Thymus (tissue), 11 donors: ENCODE measurements around the gene HMGN1. TPM values are rescaled to one million over a fixed set of nuclear protein-coding genes. Genes with fewer than 3 reads are reported as not detected.

Experiments
- DNase-seq, 9 donors: peaks; one replicate each; pipeline ENCODE4 v3.0.0-alpha.2; 2013; ENCODE audit warnings: low spot score in 9 of 9, low read depth in 6 of 9, missing footprints in 1 of 9
- H3K27ac ChIP-seq, 2 donors: one replicate each; pipeline ENCODE4 v1.5.1; 2013; ENCODE audit warnings: control low read depth in 1 of 2, low read depth in 1 of 2, low read length in 1 of 2, mild to moderate bottlenecking in 1 of 2, moderate library complexity in 1 of 2
- H3K27me3 ChIP-seq, 2 donors: one replicate each; pipeline ENCODE4 v1.5.1; 2013; ENCODE audit warnings: low read length in 1 of 2; ENCODE audit not compliant: control insufficient read depth in 2 of 2, insufficient read depth in 1 of 2
- H3K36me3 ChIP-seq, 2 donors: one replicate each; pipeline ENCODE4 v1.5.1; 2013; ENCODE audit warnings: low read length in 1 of 2, mild to moderate bottlenecking in 1 of 2, moderate library complexity in 1 of 2; ENCODE audit not compliant: control insufficient read depth in 2 of 2, insufficient read depth in 2 of 2
- H3K4me1 ChIP-seq, 2 donors: one replicate each; pipeline ENCODE4 v1.5.1; 2013; ENCODE audit warnings: low read length in 2 of 2; ENCODE audit not compliant: control insufficient read depth in 2 of 2, insufficient read depth in 2 of 2
- H3K4me3 ChIP-seq, 2 donors: one replicate each; pipeline ENCODE4 v1.5.1; 2013; ENCODE audit warnings: low read length in 2 of 2, control low read depth in 1 of 2, mild to moderate bottlenecking in 1 of 2
- H3K9me3 ChIP-seq, 2 donors: one replicate each; pipeline ENCODE4 v1.5.1; 2013; ENCODE audit warnings: low read length in 1 of 2, mild to moderate bottlenecking in 1 of 2; ENCODE audit not compliant: control insufficient read depth in 2 of 2, insufficient read depth in 1 of 2
- WGBS: extraction: QIAGEN DNeasy Blood & Tissue Kit; methylation state at CpG from one replicate; pipeline ENCODE4 v1.1.7; 2013; 5-methylcytosine and 5-hydroxymethylcytosine counted together
- polyA plus RNA-seq: library from polyadenylated mRNA; stranded (reverse); fragments of 200-250 nt; gene quantifications from one replicate; pipeline ENCODE4 v1.2.3, GENCODE V29; 2013
- total RNA-seq: library from RNA; stranded (reverse); fragments of 120-200 nt; gene quantifications from one replicate; pipeline ENCODE4 v1.2.4, GENCODE V29; 2013
- donor health status: healthy.

The HMGN1 gene
- total and polyA plus RNA-seq, 2 donors: 382 to 457 TPM

- Histone ChIP-seq H3K36me3 (peaks cover 33 to 43% of the 10 kb centered on the region in 2 donors), H3K27me3 (no peaks in the 10 kb centered on the region), H3K4me1 (no peaks in the 10 kb centered on the region), H3K9me3 (no peaks in the 10 kb centered on the region), H3K4me3 (no peak overlapping the region), H3K27ac (no peak overlapping the region)
- DNase-seq: no peak
- WGBS: 96% methylated on average over 3 of the region's 3 CpGs
Measured at GRCh38 chr21:39300587-39300986, 48.3 kb downstream of the HMGN1 start.

- peaks cover 41 to 50% of the 10 kb centered on the region in 2 donors for H3K36me3 ChIP-seq
- 98% methylated on average over 2 of the region's 2 CpGs for WGBS
- H3K4me3 ChIP-seq: no peak overlapping the region
- no peaks in the 10 kb centered on the region for H3K27me3 ChIP-seq
- no peaks in the 10 kb centered on the region for H3K9me3 ChIP-seq
- no peak overlapping the region for H3K27ac ChIP-seq
- H3K4me1 ChIP-seq: no peaks in the 10 kb centered on the region
- no peak for DNase-seq
Measured at GRCh38 chr21:39296891-39297290, 52.0 kb downstream of the HMGN1 start.

Other genes starting within 250 kb of the HMGN1 start
- 41.2 TPM for gene PSMG1, start 165.6 kb downstream of the HMGN1 start, total RNA-seq
- gene PSMG1, start 165.6 kb downstream of the HMGN1 start, polyA plus RNA-seq: 57.2 TPM
- gene BRWD1, start 35.5 kb downstream of the HMGN1 start, total RNA-seq: 35.1 TPM
- 25.1 TPM for gene BRWD1, start 35.5 kb downstream of the HMGN1 start, polyA plus RNA-seq
- 1.6 TPM for gene LCA5L, start 96.7 kb upstream of the HMGN1 start, total RNA-seq
- gene LCA5L, start 96.7 kb upstream of the HMGN1 start, polyA plus RNA-seq: 2.5 TPM
- gene SH3BGR, start 102.9 kb upstream of the HMGN1 start, total RNA-seq: 3.0 TPM
- 9.8 TPM for gene SH3BGR, start 102.9 kb upstream of the HMGN1 start, polyA plus RNA-seq